GM18951 (cell line): ENCODE data around the gene GJA1.
"Not testable (repeated sequence)": the region's sequence is repeated elsewhere in the genome, so short reads cannot be mapped to it uniquely, and the experiment has no call there.

ENCODE experiments used
- POLR2A ChIP-seq: IDR thresholded peaks from 4 replicates; pipeline ENCODE4 v1.6.1; 2011; ENCODE audit warnings: mild to moderate bottlenecking; ENCODE audit not compliant: insufficient read length, insufficient read depth; ENCODE audit errors: extremely low read depth
- in situ Hi-C: fragments of 300-500 bp; cut with MboI; formaldehyde crosslinking; loops from one replicate; pipeline ENCODE4 v1.12.0; 2022; ENCODE audit warnings: low sequenced_read_pairs, mixed read lengths, inconsistent platforms; ENCODE audit not compliant: unreplicated experiment

Gene GJA1

DNA sequence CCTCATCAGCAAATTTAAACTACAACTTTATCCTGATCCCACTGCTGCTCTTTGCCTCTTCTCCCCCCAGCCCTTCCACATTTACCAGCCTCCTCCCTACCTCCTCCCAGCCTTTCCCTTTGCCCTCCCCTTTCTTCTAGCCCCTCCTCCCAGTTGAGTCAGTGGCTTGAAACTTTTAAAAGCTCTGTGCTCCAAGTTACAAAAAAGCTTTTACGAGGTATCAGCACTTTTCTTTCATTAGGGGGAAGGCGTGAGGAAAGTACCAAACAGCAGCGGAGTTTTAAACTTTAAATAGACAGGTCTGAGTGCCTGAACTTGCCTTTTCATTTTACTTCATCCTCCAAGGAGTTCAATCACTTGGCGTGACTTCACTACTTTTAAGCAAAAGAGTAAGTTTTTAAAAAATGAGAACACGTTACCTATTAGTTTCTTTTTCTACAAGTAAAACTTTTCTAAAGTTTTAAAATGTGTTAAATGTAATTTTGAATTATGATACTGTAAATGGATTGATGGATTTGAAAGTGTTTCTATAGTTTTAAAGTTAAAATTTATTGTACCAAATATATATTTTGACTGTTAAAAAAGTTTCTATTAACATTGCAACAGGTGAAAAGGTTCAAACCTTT is at the start of gene GJA1:
Gene GJA1 (plus strand): TSS at position 203 of the 626 bp plus-strand sequence. CDS start 11,202 bp downstream, outside the sequence.
- in situ Hi-C loops = no loop called here
- TF ChIP-seq POLR2A = no peak

DNA sequence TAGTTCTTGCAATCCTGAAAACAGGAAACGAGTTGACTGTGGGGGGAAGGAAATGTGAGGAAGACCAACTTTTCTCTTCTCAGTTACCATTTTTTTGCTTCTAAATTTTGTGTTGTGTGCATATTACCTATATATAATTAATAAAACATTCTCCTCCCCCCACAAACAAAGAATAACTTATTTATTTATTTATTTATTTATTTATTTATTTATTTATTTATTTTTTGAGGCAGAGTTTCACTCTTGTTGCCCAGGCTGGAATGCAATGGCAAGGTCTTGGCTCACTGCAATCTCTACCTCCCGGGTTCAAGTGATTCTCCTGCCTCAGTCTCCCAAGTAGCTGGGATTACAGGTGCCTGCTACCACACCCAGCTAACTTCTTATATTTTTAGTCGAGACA is 48.9 kb upstream of the GJA1 start:
- in situ Hi-C loops = not testable (repeated sequence)

DNA sequence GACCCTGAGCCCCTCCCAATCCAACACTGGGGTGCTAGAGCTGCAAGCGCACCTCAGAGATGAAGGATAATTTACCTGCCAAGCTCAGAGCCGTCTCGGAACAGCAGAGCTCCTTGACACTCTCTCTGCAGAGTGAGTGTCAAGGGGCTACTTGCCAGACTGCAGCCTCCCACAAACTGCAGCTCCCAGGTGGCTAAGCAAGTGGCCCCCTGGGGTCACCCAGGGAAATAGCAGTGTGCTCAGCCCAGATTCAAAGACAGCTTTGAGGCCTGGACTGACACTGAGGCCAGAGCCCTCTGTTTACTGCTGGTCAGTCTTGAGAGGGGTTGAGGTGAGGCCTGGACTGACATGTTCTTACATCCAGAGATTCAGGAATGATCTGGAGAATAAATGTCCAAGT is 46.0 kb upstream of the GJA1 start:
- no peak for TF ChIP-seq POLR2A
- in situ Hi-C loops = no loop called here

DNA sequence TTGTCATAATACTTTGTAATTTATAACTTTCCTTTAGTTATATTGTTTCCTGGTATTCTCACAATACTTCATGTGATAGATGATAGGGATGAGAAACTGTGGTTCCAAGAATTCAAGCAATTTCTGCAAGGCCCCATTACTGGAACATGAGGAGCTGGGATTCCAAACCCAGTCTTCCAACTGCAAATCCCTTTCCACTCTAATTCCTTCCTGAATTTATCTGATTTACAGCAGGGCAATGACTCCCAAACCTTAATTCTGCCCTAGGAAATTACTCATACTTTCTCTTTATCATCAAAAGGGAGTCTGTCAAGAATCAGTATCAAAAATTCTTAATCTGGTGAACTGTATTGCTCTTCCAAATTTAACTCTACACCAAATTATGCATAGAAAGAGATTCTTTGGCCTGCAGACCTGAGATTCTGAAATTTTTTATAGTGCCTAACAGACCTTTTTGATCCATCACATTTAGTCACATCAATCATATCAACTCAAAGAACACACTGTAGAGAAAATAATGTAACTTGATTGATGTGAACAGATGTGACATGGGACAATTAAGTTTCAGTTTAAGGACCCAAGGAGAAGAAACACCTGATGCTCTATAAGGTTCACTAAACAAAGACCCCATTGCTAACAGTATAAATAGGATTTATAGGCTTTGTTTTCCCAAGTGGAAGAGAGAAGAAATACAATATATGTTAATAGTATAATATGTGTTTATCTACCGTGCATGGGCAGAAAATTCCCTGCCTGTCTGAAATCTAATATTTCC is 41.5 kb upstream of the GJA1 start:
- no peak for TF ChIP-seq POLR2A
- in situ Hi-C loops = no loop called here

DNA sequence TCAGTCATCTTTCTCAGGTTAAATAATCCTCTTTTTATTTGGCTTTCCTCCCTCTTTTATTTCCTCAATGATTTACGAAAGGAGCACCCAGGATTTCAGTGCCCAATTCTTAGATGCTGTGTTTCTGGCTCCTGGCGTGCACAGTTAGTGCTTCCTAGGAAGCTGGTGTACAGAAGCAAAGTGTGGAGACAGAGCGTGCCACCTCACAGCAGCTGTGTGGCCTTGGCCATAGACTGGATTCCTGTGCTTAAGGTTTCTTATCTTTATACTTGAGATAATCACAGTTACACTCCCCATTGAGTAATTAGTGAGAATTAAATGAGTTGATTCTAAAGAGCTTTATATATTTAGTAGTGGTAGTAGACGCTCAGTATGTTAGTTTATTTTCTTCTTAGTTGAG is 39.7 kb upstream of the GJA1 start:
- TF ChIP-seq POLR2A = no peak
- in situ Hi-C loops = no loop called here

DNA sequence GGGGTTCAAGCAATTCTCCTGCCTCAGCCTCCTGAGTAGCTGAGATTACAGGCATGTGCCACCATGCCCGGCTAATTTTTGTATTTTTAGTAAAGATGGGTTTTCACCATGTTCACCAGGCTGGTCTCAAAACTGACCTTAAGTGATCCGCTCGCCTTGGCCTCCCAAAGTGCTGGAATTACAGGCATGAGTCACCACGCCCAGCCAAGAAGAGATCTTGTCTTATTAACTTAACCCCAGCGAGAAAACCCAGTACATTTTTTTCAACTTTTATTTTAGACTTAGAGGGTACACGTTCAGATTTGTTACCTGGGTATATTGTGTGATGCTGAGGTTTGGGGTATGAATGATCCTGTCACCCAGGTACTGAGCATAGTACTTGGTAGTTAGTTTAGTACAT is 38.3 kb upstream of the GJA1 start:
- in situ Hi-C loops = not testable (repeated sequence)

DNA sequence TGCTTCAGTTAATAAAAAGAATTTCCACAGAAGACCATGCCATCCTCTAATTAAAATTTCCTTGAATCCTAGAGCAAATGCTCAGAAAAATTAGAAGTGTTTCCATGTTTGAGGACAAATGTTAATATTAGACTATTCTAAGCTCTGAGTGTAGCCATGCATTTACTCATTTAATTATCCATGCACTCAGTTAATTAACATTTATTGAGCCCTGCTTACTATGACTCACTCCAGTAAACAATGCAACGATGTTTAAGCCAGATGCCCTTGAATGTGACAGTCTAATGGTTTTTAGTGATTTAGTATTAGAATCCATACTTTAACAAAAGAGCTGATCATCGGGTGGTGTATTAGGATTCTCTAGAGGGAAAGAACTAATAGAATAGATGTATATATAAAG is 37.3 kb upstream of the GJA1 start:
- in situ Hi-C loops = no loop called here

DNA sequence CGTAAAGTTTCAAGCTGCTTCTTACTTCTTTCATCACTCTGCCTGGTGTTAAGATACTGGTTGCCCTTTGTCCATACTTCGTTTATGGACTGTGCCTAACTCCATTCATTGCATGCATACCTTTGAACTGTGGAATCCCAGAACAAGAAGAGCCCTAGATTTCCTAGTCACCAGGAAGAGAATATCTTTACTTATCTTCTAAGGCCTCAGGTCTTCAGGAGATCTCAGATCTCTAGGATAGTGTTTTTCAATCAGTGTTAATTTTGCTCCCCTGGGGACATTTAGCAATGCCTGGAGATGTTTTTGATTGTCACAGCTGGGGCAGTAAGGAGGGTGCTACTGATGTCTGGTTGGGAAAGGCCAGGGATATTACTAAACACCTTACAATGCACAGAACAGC is 35.5 kb upstream of the GJA1 start:
- TF ChIP-seq POLR2A = no peak
- in situ Hi-C loops = no loop called here

More for the DNA sequence above, 37.3 kb upstream of the GJA1 start:
- TF ChIP-seq POLR2A = no peak

DNA sequence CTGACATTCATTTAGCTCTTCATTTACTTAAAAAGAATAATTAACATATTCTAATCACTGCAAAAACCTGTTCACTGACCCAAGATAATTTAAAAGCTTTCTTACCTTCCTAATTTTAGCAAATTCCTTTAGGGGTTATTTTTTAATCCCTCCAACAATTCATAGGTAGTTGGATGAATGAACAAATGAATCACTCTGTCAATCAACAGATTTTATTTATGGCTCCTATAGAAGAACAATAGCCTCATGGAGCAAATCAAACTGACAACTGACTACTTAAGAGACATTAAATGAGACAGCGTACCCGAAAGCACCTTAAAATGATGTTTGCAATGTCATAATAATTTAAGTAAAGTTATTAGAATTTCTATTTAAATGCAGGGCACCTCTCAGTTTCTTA is 31.5 kb upstream of the GJA1 start:
- in situ Hi-C loops = no loop called here
- no peak for TF ChIP-seq POLR2A

DNA sequence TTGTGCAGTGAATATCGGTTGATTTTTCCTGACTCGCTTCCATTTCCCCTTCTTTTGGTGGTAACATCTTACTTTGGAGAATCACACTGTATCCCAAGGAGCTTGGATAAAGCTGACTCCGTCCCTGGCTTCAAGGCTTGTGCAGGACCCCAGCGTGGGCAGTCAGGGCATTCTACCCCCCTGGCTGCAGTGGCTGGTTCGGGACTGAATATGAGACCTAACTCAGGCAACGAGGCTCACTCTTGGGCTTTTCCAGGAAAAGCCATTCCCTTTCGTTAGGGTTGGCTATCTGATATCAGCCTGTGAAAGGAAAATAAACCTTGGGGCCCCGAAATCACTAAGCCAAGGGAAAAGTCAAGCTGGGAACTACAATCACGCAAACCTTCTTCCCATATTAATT is 30.1 kb upstream of the GJA1 start:
- TF ChIP-seq POLR2A = no peak
- in situ Hi-C loops = no loop called here

DNA sequence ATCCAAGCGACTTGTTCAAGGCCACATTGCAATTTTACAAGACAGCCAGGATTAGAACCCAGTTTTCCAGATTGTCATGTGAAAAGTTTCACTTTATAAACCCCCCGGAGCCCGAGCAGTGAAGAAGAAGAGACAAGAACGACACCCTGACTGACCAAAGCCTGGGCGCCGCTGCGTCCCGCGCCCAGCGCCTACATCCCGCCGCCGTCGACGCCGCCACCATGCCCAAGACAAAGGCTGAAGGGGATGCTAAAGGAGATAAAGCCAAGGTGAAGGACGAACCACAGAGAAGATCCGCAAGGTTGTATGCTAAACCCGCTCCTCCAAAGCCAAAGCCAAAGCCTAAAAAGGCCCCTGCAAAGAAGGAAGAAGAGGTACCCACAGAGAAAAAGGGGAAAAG is 27.1 kb upstream of the GJA1 start:
- in situ Hi-C loops = no loop called here
- TF ChIP-seq POLR2A = no peak

DNA sequence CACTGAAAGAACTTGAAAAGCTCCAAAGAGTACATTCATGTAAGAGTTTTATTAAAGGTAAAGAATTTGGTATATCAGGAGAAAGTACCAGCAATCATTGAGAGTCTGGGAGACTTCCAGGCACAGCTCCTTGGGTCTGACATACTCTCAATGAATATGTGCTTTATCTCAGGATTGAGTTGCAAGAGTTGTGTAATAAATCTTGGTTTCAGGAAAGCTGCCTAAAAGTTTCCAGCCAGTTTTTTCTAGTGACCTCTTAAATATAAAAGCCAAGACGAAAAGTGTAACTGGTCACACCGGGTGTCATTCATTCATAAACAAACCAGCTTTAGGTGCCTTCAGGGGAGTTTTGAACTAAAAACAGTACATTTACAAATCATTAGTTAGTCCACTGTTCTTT is 21.6 kb upstream of the GJA1 start:
- TF ChIP-seq POLR2A = no peak
- in situ Hi-C loops = no loop called here

DNA sequence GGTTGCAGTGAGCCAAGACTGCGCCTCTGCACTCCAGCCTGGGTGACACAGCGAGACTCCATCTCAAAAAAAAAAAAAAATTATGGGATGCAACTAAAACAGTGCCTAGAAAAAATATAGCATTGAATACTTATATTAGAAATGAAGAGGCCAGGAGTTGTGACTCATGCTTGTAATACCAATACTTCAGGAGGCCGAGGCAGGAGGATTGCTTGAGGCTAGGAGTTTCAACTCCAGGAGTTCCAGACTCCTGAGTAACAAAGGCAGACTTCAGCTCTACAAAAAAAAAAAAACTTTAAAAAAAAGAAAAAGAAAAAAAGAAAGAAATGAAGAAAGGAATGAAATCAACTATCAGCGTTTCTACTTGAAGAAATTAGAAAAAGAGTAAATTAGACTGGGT is 17.1 kb upstream of the GJA1 start:
- in situ Hi-C loops = no loop called here
- no peak for TF ChIP-seq POLR2A

DNA sequence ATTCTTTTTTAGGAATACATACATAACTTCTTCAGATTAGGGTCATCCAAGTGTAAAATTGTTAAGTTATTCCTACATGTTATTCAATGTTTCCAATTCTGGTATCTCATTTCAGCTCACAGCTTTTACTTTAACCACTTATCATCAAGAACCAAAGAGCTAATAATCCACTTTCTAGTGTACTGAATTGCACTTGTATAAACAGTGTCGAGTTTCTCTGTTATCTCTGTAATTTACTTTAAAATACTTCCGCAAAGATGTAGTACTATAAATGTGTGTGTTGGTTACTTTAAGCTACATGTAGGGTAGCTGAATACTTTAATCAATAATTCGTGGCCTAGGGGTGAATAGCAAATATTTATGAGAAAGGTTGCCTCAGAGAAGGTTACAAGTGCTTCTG is 8.8 kb upstream of the GJA1 start:
- in situ Hi-C loops = no loop called here
- TF ChIP-seq POLR2A = no peak
